ENCODE data around the gene SLC12A9.

GRCh38 chr7:100860702-100861615 lies 8.4 kb downstream of the SLC12A9 start:
- TF ChIP-seq CTCF (conservative IDR thresholded peaks at IDR 0.05; ENCODE audit: low read length) (no peak), EZH2phosphoT487 (IDR thresholded peaks at IDR 0.05; ENCODE audit: borderline replicate concordance) (no peak)

All from Loucy (cell line).